A549 (cell line): ENCODE measurements around the gene ARHGAP28. TPM values are rescaled to one million over a fixed set of nuclear protein-coding genes. Genes with fewer than 3 reads are reported as not detected.

Experiments
- ATAC-seq, 2 experiments: fragments of 200-7000 bp in 1 of 2; fragments of >200 bp in 1 of 2; cut with Nextera tagmentation in 1 of 2; cut with Tn5 transposase in 1 of 2; 3 replicates each; pipeline versions ENCODE4 v1.8.0 to v1.9.1; 2018 to 2020; ENCODE audit warnings: mild to moderate bottlenecking in 1 of 2, moderate library complexity in 1 of 2
- CTCF ChIA-PET: fragments of 300-600 bp; sonication (Branson Sonifier 250); formaldehyde crosslinking; extraction: SDS; loops from one replicate; lab custom pipeline; 2021; ENCODE audit warnings: antibody characterized with exemption, inconsistent platforms; lab: Yijun Ruan, JAX
- POLR2A ChIA-PET: fragments of 350-600 bp; formaldehyde crosslinking; extraction: SDS; loops from one replicate; lab custom pipeline; 2021; ENCODE audit warnings: antibody characterized with exemption, inconsistent platforms; lab: Yijun Ruan, JAX
- DNase-seq, 2 experiments: peaks; one replicate each; pipeline versions ENCODE4 v3.0.0 to v3.0.0-alpha.2; 2011 to 2016; ENCODE audit warnings: low read depth in 1 of 2, low spot score in 1 of 2
- FAIRE-seq: peaks from 2 replicates; lab custom pipeline; 2011; peaks lifted over from hg19 to GRCh38; lab: Jason Lieb, UNC
- H3K27ac ChIP-seq, 2 experiments: fragments of >200 bp; sonication (Bioruptor Twin); formaldehyde crosslinking; 3 replicates each; pipeline ENCODE4 v1.5.1; 2016 to 2017
- H3K4me1 ChIP-seq: fragments of >200 bp; sonication (Bioruptor Twin); formaldehyde crosslinking; 3 replicates; pipeline ENCODE4 v1.6.1; 2016
- H3K4me2 ChIP-seq: fragments of >200 bp; sonication (Bioruptor Twin); formaldehyde crosslinking; 3 replicates; pipeline ENCODE4 v1.6.1; 2016
- H3K4me3 ChIP-seq: fragments of >200 bp; sonication (Bioruptor Twin); formaldehyde crosslinking; 3 replicates; pipeline ENCODE4 v1.5.1; 2016
- H3K9me3 ChIP-seq: fragments of >200 bp; sonication (Bioruptor Twin); formaldehyde crosslinking; 3 replicates; pipeline ENCODE4 v1.6.1; 2016
- CBX2 ChIP-seq: fragments of 200-600 bp; sonication (generic); IDR thresholded peaks from 2 replicates; pipeline ENCODE4 v1.6.1; 2016; ENCODE audit warnings: low read depth, mild to moderate bottlenecking, borderline replicate concordance
- CEBPB ChIP-seq, 2 experiments: fragments of >200 bp in 1 of 2; sonication (Bioruptor Twin) in 1 of 2; formaldehyde crosslinking in 1 of 2; IDR thresholded peaks; 2 replicates each; pipeline ENCODE4 v1.6.1; 2012 to 2016
- CHD2 ChIP-seq: fragments of 150-350 bp; IDR thresholded peaks from 2 replicates; pipeline ENCODE4 v1.6.1; 2014; ENCODE audit warnings: low read length; ENCODE audit not compliant: partially characterized antibody
- CHD4 ChIP-seq: fragments of 200-600 bp; sonication (generic); IDR thresholded peaks from 2 replicates; pipeline ENCODE4 v1.6.1; 2016; ENCODE audit warnings: antibody characterized with exemption, mild to moderate bottlenecking, borderline replicate concordance
- EHMT2 ChIP-seq: fragments of 200-600 bp; sonication (generic); IDR thresholded peaks from 2 replicates; pipeline ENCODE4 v1.6.1; 2016; ENCODE audit warnings: antibody characterized with exemption, low read depth, mild to moderate bottlenecking, moderate library complexity
- FOXS1 ChIP-seq: fragments of 250-450 bp; sonication (Bioruptor Pico); IDR thresholded peaks from 2 replicates; pipeline ENCODE4 v1.5.0; 2020; ENCODE audit warnings: mild to moderate bottlenecking, moderate library complexity
- GATA3 ChIP-seq: IDR thresholded peaks from 2 replicates; pipeline ENCODE4 v1.6.1; 2012; ENCODE audit warnings: borderline replicate concordance
- HOXB5 ChIP-seq: fragments of 250-450 bp; sonication (Bioruptor Pico); IDR thresholded peaks from 2 replicates; pipeline ENCODE4 v1.5.0; 2020; ENCODE audit warnings: mild to moderate bottlenecking, moderate library complexity
- MAFK ChIP-seq: fragments of 450-650 bp; IDR thresholded peaks from 2 replicates; pipeline ENCODE4 v1.6.1; 2014; ENCODE audit not compliant: partially characterized antibody
- PHF8 ChIP-seq: fragments of 200-600 bp; sonication (generic); IDR thresholded peaks from 2 replicates; pipeline ENCODE4 v1.6.1; 2016; ENCODE audit warnings: low read depth, mild to moderate bottlenecking, antibody characterized with exemption, moderate library complexity, borderline replicate concordance
- POLR2A ChIP-seq: IDR thresholded peaks from 2 replicates; pipeline ENCODE4 v1.6.1; 2012; ENCODE audit warnings: mild to moderate bottlenecking, low read length
- POLR2AphosphoS2 ChIP-seq: conservative IDR thresholded peaks from 2 replicates; pipeline ENCODE4 v1.6.1; 2012; ENCODE audit warnings: low read length, improper control_type of control experiment, inconsistent platforms
- RFX5 ChIP-seq: fragments of 450-650 bp; IDR thresholded peaks from 2 replicates; pipeline ENCODE4 v1.7.1; 2014; ENCODE audit warnings: antibody characterized with exemption, mild to moderate bottlenecking, moderate library complexity
- TFCP2L1 ChIP-seq: fragments of 250-450 bp; sonication (Bioruptor Pico); IDR thresholded peaks from 2 replicates; pipeline ENCODE4 v1.5.0; 2021; ENCODE audit warnings: mild to moderate bottlenecking
- ZC3H11A ChIP-seq: fragments of 450-650 bp; IDR thresholded peaks from 2 replicates; pipeline ENCODE4 v1.6.1; 2014; ENCODE audit warnings: antibody characterized with exemption, mild to moderate bottlenecking
- ZNF302 ChIP-seq: fragments of 250-450 bp; sonication (Bioruptor Pico); IDR thresholded peaks from 2 replicates; pipeline ENCODE4 v1.9.0; 2021; ENCODE audit warnings: inconsistent platforms, mild to moderate bottlenecking, moderate library complexity
- WGBS: methylation state at CpG from one replicate; pipeline ENCODE4 v1.1.6; 2017; ENCODE audit errors: missing lambda C conversion rate; 5-methylcytosine and 5-hydroxymethylcytosine counted together
- polyA plus RNA-seq, 4 experiments: library from polyadenylated mRNA; depleted of rRNA in 3 of 4; stranded (reverse); fragments of >200 nt; fragmentation: RNase III in 1 of 4; extraction: RNeasy Plus Mini Kit Qiagen cat#74134 plus additional on column Dnase treatment in 1 of 4; gene quantifications; 2 replicates in 3 of 4; 3 replicates in 1 of 4; pipeline ENCODE4 v1.2.3, GENCODE V29; 2011 to 2017
- TF ChIP-seq, protein P1 (sequence below): fragments of 250-450 bp; sonication (Bioruptor Pico); IDR thresholded peaks from 2 replicates; pipeline ENCODE4 v1.5.0; 2021; ENCODE audit warnings: mild to moderate bottlenecking, moderate library complexity, borderline replicate concordance
- TF ChIP-seq, protein P2 (sequence below): fragments of 200-600 bp; sonication (generic); IDR thresholded peaks from 2 replicates; pipeline ENCODE4 v1.6.1; 2016; ENCODE audit warnings: antibody characterized with exemption, mild to moderate bottlenecking, moderate library complexity
- TF ChIP-seq, protein P3 (sequence below): fragments of >200 bp; sonication (Bioruptor Twin); formaldehyde crosslinking; IDR thresholded peaks from 2 replicates; pipeline ENCODE4 v1.6.1; 2016

ARHGAP28 gene
- polyA plus RNA-seq, 2 of the 4 experiments (the other 2 are of a cell fraction) = 0.13 to 0.17 TPM

- TF ChIP-seq, protein P1, sequence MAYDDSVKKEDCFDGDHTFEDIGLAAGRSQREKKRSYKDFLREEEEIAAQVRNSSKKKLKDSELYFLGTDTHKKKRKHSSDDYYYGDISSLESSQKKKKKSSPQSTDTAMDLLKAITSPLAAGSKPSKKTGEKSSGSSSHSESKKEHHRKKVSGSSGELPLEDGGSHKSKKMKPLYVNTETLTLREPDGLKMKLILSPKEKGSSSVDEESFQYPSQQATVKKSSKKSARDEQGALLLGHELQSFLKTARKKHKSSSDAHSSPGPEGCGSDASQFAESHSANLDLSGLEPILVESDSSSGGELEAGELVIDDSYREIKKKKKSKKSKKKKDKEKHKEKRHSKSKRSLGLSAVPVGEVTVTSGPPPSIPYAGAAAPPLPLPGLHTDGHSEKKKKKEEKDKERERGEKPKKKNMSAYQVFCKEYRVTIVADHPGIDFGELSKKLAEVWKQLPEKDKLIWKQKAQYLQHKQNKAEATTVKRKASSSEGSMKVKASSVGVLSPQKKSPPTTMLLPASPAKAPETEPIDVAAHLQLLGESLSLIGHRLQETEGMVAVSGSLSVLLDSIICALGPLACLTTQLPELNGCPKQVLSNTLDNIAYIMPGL (CRISPR knock-in tag) = no peak
- TF ChIP-seq RFX5 (no peak), CHD4 (no peak), CBX2 (no peak), ZNF302 (CRISPR knock-in tag) (no peak), EHMT2 (no peak), CHD2 (no peak), TFCP2L1 (no peak), PHF8 (no peak), POLR2A (no peak)
- TF ChIP-seq, all 56 proteins: peak for 0
These were observed 101.4 kb downstream of the ARHGAP28 start (continued) for GRCh38 chr18:6830916-6831315.

DNA sequence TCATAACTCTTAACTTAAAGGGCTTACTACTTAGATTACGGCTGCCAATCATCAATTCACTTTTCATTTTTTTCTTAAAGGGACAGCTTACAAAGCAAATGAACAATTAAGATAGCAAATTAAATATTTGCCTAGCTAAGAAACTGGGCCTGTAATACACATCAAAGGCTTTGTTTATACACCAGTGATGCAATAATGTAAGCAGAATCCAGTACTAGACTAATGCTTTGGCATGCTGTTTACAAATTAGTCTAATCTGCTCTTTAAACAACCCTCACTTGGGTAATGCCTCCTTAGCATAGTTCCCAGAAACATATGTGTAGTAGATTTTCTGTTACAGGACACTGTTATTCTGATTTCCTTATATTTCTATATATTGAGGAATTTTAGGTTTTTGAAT is 105.8 kb downstream of the ARHGAP28 start:
- H3K4me3 ChIP-seq = no peak overlapping the region
- H3K27ac ChIP-seq = no peak overlapping the region
- H3K9me3 ChIP-seq = no peaks in the 10 kb centered on the region
- H3K4me2 ChIP-seq = no peak overlapping the region
- POLR2A ChIA-PET = no interaction called here
- CTCF ChIA-PET = no interaction called here
- FAIRE-seq = no peak
- no peaks in the 10 kb centered on the region for H3K4me1 ChIP-seq
- no peak for ATAC-seq
- TF ChIP-seq, protein P2, sequence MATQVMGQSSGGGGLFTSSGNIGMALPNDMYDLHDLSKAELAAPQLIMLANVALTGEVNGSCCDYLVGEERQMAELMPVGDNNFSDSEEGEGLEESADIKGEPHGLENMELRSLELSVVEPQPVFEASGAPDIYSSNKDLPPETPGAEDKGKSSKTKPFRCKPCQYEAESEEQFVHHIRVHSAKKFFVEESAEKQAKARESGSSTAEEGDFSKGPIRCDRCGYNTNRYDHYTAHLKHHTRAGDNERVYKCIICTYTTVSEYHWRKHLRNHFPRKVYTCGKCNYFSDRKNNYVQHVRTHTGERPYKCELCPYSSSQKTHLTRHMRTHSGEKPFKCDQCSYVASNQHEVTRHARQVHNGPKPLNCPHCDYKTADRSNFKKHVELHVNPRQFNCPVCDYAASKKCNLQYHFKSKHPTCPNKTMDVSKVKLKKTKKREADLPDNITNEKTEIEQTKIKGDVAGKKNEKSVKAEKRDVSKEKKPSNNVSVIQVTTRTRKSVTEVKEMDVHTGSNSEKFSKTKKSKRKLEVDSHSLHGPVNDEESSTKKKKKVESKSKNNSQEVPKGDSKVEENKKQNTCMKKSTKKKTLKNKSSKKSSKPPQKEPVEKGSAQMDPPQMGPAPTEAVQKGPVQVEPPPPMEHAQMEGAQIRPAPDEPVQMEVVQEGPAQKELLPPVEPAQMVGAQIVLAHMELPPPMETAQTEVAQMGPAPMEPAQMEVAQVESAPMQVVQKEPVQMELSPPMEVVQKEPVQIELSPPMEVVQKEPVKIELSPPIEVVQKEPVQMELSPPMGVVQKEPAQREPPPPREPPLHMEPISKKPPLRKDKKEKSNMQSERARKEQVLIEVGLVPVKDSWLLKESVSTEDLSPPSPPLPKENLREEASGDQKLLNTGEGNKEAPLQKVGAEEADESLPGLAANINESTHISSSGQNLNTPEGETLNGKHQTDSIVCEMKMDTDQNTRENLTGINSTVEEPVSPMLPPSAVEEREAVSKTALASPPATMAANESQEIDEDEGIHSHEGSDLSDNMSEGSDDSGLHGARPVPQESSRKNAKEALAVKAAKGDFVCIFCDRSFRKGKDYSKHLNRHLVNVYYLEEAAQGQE = no peak
- TF ChIP-seq HOXB5 (CRISPR knock-in tag) (no peak), POLR2AphosphoS2 (no peak), ZC3H11A (no peak), ZNF302 (CRISPR knock-in tag) (no peak), FOXS1 (CRISPR knock-in tag) (no peak), MAFK (no peak), GATA3 (no peak)
- TF ChIP-seq, protein P3, sequence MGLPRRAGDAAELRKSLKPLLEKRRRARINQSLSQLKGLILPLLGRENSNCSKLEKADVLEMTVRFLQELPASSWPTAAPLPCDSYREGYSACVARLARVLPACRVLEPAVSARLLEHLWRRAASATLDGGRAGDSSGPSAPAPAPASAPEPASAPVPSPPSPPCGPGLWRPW = no peak
- DNase-seq = no peak
- 36% methylated on average over 1 of the region's 1 CpG for WGBS

- ChIA-PET POLR2A (no interaction called here), CTCF (no interaction called here)
- TF ChIP-seq CEBPB (IDR thresholded peaks at IDR 0.05) = no peak
- TF ChIP-seq CHD4 = no peak
- TF ChIP-seq GATA3 = no peak
- no peak for TF ChIP-seq FOXS1 (CRISPR knock-in tag)
- no peak for TF ChIP-seq CBX2
- TF ChIP-seq, protein P1 (CRISPR knock-in tag) = no peak
- Histone ChIP-seq H3K4me3 (no peak overlapping the region), H3K4me2 (no peak overlapping the region), H3K27ac (no peak overlapping the region), H3K4me1 (no peaks in the 10 kb centered on the region), H3K9me3 (no peaks in the 10 kb centered on the region)
- ATAC-seq = no peak
- WGBS = 0% methylated on average over 1 of the region's 1 CpG
- FAIRE-seq = no peak
- no peak for DNase-seq
These were observed 106.8 kb downstream of the ARHGAP28 start for GRCh38 chr18:6836331-6836730.
